Activated CD8-positive, alpha-beta memory T cell treated with anti-CD3 and anti-CD28 coated beads, Interleukin-2, amount 50 U/mL, for 1 hour (primary cell): ENCODE results near the gene LIM2.

Experiments used
- DNase-seq: peaks from one replicate; pipeline ENCODE4 v3.0.0-alpha.2; 2020; ENCODE audit errors: extremely low read depth

LIM2 gene

DNA sequence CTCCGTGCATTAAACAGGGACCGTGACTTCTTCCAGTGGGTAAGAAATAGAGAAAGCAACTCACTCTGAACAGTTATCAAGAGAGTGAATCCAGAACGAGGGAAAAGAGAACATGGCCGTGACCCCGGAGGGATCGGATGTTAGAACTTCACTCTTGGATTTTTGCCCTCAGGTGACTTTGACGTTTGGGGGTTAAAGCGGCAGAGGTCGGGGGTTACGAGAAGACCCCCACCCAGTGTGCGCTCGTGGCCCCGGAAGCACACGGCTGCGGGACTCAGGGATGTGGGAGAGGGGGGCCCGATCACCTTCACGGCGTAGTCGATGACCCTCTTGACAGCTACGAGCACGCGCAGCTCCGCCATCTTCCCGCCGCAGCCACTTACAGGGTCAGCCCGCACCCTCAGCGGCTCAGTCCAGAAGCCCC is 21.8 kb downstream of the LIM2 start, which contains the start of gene ETFB:
Gene ETFB, minus strand, starts transcription at position 424 of the 424 bp plus-strand sequence. Its CDS starts 62 bp downstream, at position 362.
- DNase-seq, result no peak

DNA sequence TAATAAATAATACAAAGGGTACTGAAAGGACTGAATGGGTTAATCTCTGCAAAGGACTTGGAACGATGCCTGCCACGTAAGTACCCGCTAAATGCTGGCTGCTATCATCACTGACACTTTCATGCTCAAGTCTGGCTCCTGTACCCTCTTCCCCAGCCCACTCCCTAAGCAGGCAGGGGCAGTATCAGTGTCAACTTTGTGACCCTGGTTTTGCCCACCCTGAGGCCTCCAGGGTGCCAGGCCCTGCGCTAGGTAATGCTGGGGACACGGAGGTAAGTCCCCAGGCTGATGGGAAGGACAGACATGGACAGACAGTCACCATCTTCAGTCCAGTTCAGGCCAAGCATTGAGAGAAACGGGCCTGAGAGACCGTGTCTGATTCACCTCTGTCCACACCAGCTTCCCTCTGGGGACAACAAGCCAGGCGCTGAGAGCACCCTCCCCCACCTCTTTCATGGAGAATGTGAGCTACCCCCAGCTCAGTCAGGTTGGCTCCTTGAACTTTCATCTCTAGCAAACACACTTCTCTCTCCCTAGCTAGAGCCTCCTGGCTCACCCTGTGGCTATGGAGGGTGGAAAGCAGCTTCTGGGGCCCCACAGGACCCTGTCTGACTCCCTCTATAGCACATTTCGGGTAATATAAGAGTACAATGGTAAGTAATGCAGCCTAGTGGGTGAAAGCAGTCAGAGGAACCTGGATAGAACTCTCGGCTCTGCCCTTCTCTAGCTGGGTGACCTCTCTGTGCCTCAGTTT is 22.4 kb downstream of the LIM2 start:
- DNase-seq, result no peak

DNA sequence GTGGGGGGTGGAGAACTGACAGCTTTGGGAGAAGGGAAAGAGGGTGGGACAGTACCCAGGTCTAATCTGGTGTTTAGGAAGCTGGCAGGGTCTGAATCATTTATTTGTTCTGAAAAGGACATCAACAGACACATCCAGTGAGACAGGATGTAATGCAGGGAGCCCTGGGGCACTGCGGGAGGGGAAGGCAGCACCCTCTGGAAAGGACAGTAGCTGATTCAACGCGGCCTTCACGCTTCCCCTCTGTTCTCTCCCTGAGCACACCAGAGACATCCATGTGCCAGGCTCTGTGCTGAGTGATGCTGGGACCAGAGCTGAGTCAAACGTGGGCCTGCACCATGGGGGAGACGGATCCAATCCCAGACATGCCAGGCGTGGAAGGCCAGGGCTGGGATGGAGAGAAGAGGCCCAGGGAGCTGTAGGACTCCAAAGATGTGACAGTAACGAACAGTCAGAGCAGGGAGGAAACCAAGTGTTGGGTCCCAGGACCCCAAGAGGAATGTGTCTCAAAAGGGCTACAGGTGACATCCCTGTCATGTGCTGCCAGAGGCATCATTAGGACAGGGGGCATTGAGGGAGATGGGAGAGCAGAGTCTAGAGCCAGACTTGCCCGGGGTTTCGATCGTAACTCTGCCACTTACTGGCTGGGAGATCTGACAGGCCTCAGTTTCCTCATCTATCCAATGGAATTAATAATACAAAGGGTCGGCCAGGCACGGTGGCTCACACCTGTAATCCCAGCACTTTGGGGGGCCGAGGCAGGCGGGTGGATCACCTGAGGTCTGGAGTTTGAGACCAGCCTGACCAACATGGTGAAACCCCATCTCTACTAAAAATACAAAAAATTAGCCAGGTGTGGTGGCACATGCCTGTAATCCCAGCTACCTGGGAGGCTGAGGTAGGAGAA is 23.3 kb downstream of the LIM2 start:
- DNase-seq, result no peak

DNA sequence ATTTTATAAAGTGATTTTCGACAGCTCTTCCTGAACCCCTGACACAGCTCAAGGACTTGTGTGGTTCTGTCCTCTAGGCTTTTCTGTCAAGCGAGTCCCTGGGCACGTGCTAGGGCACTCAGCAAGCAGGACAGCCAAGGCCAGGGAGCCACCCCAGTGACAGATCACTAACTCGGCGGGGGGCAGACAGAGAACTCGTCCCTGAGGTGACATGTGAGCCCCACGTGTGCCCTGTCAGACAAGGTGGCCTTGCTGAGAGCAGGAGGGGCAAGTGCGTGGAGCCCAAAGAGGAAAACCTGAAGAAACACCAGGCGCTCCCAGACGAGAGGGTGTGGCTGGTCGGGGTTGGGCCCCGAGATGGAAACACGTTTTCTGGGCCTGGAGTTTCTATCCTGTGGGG is 26.5 kb downstream of the LIM2 start:
- DNase-seq, result no peak

DNA sequence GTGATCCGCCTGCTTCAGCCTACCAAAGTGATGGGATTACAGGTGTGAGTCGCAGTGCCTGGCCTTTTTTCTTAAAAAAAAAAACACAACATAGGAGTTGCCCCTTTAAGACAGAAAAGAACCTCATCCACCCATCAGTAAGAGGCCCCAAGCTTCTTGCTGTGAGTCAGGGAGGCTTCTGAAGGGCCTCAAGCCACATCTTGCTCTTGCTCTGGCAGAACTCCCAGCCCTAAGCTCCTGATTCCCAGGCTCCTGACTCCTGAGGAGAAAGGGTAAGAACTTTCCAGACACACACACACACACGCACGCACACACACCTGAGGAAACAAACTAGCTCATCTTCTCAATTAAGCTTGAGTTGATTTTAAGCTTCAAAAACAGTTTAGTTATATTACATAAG is 28.5 kb downstream of the LIM2 start:
- DNase-seq, result no peak

DNA sequence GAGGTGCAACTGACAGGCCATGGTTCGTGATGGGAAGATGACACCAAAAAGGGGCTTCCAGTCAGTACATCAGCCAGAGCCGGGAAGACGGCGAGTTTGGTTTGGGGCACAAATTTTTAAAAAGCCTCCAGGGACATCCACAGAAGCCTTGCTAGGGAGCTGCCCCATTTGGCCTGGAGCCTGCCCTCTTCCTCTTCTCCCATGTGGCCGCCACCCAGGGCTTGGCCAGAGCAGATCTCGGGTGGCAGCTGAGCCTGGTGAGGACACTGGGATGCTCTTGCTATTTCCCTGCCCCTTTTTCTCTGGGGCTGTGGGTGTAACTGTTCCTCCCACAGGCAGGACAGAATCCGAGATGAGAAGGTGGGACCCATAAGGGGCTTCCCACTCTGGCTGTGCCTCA is 29.8 kb downstream of the LIM2 start:
- no peak for DNase-seq

DNA sequence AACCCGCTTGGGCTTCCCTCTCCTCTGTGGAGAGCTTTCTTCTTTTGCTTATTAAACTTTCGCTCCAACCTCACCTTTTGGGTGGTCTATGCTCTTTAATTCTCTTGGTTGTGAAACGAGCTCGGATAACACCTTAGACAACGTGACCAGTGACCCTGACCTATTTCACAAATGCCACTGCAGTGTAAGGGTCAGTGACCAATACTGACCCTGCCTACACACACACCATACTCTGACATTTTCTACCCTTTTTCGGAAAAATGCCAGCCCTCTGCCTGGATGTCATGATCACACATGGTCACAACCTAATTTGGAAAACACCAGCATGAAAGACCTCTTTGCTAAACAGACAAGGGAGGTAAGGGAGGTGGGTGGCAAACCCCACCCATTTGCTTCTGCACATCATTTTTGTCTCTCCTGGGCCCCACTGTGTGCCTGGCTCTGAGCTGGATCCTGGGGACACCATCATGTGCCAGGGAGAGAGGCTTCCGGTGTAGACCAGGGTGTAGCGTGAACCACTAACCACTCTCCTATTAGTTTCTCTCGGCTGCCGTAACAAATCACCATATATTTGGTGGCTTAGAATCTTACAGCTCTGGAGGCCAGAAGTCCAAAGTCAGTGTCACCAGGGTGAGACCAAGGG is 31.5 kb downstream of the LIM2 start:
- DNase-seq, result no peak

DNA sequence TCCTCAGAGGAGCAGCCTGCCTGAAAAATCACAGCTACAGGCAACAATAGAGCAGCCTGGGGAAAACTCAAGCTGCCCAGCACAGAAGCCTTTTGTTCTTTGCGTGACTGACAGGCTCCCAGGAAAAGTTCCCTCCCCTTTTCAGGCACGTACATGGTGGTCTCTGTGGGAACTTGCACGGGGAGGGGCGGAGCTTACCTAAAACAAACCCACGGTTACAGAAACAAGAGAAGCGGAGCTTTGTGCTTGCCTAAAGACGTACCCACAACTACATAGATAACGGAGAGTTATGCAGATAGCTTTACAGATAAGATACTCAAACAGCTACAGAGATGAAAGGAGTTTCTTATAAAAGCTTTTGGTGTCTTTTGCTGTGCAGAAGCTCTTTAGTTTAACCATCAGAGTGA is 33.0 kb downstream of the LIM2 start:
- DNase-seq, result no peak

DNA sequence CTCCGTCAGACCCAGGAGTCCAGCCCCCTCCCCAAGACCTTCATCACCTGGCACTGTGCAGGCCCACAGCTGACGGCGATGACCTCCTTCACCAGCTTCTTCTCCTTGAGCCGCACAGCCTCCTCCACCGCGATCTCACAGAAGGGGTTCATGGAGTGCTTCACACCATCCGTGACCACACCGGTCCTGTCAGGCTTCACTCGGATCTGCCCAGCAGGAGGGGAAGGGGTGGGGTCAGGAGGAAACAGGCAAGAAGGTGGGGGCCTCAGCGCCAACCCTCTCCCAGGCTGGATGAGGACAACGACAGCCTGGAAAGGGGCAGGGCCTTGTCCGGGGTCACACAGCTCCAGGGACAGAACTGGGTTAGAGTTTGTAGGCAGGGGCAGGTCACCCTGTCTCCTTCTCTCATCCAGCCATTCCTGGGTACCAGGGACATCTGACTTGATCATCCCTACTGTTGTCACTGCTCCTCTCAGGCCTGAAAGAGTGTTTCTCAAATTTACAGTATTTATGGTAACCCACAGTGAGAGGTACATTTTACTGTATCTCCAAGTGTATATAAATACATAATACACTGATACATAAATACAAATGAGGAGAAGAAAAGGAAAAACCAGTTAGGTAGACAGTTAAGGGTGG is 33.6 kb downstream of the LIM2 start:
- no peak for DNase-seq

DNA sequence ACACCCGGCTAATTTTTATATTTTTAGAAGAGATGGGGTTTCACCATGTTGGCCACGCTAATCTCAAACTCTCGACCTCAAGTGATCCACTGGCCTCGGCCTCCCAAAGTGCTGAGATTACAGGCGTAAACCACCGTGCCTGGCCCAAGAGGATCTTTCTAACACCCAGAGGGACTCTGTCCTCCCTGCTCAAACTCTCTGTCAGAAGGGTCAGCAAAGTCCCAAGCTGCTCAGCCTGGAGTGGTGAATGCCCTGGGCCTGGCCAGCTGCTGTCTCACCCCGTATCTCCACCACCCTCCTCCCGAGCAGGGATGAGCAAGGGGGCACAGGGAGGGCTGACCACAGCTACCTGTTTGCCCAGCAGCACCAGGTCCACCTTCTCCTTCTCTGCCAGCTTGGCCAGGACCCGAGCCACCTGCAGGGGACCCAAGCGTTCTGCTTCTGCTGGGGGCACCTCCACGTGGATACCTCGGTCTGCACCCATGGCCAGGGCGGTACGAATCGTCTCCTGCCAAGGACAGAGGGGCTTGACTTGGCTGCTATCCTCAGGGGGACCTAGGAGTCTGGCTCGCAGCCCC is 34.9 kb downstream of the LIM2 start:
- DNase-seq, result no peak

DNA sequence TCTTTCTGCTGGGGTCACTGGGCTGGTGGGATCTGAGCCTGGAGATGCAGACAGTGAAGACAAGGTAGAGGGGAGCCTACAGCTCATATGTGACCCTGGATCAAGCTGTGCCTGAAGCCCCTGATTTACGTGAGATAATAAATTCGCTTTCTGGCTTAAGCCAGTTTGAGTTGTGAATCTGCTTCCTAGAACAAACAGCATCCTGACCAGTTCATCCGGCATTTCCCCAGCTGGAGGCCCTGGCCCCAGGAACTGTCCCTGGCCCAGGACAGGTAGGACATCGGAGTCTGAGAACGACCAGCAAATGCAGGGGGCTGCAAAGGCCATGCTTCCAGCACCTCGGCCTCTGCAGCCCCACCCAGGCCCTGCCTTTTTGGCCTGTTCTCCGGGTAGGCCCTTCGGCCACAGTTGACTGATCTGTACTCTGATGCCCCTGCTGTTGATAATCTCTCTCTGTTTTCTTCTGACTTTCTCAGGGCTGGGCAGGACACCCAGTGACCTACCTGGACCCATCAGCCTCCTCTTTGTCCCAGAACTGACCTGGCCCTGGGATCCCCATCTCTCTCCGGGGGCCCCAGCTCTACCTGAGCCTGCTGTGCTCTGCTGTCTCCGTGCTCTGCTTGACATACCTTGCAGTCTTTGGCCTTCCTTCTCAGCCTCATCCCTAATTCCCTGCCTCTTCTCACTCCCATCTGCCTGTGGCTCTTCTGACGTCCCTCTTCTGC is 36.3 kb downstream of the LIM2 start:
- no peak for DNase-seq

DNA sequence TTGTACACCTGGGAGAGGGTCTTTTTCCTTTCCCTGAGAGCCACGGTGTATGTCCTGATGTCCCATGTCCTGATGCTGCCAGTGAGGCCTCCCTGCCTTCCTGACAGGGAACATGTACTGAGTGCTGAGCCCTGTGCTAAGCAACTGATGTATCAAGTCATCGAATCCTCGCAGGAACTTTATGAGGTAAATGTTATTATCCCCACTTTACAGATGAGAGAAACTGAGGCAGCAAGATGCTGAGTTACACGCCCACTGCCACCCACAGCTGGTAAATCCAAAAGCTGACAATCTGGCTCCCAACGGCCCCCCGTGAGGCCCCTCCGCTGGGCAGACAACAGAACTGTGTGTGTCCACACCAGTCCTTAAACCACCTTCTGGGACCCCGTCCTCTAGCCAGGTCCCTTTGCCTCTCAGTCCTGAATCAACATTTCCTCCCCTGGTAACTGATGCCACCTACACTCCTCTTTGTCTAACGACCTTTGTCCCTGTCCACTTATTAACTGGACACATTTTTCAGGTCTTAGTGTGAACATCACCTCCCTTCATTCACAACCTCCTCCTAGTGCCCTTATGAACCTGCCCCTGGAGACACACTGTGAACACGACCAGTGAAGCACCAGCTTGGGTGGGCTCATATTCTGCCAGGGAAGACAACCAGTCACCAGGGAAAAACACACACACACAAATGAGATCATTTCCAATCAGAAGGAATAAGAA is 40.4 kb downstream of the LIM2 start:
- no peak for DNase-seq

DNA sequence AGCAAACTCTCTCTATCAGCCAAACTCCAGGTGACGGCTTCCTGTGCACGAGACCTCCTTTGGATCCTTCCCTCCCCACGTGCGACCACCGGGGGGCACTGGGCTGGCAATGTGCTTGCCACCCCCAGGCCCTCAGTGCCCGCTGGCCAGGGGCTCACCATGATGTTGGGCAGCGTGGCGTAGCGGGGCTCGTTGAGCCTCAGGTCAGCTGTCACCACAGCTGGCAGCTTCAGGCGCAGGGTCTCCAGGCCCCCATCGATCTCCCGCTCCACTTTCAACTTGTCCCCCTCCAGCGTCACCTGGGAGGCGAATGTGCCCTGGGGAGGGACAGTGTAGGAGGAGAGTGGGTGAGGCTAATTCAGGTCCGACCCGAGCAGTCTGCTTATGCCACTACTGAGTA is 41.0 kb downstream of the LIM2 start:
- no peak for DNase-seq

DNA sequence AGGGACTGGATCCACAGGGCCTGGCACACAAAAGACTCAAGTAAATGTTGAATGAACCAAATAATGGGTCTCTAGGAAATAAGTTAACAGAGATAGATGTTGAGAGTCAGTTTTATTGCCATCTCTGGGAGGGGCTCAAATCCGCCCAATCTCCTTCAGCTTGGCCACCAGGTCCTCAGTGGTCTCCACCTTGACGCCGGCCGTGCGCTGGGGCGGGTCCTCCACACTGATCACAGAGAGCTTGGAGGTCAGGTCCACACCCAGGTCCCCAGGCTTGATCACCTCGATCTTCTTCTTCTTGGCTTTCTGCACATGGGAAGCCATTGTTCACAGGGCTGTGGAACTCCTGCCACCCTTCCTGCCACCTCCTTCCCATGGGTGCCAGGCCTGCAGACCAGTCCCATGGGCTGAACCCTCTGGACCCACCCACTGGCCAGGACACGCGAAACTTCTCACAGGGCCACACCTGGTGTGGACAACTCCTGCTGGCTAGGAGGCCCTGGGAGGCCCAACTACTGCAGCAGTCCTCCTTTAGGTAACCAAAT is 42.6 kb downstream of the LIM2 start:
- DNase-seq, result no peak

DNA sequence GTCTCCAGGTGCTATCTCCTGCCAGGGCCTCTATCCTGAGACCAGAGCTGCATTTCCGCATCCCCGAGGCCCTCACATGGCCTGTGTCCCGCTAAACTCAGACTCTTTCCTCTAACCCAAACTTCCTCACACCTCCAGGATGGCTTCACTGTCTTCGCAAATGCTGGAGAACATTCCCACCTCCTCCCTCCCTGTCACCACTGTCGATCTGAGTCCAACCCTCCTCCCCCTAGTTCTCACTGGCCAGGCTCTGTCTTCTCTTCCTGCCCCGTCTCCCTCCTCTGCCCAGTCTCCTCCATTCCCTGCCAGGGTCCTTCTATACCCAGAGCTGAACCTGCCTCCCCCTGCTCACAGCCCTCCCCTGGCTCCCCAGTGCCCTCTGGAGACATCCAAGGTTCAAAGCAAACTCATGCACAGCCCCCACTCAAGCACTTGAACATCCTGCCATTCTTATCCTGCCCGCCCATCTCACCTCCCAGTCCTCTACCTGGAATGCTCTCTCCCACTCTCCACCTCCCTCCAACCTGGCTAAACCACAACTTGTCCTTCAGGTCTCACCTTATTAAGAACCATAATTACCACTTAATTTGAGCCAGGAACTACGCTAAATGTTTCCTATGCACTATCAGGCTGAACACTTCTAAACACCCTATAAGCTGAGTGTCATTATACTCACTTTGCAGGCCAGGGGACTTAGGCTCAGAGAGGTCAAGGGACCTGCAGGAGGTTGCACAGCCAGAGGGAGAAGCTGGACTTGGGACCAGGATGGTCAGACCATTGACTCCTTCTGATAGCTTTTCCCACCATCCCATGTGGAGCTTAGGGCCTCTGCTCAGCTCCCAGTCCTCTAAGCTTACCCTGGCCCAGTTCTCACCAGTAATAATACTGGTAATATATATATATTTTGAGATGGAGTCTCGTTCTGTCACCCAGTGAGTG is 44.9 kb downstream of the LIM2 start:
- DNase-seq, result no peak

DNA sequence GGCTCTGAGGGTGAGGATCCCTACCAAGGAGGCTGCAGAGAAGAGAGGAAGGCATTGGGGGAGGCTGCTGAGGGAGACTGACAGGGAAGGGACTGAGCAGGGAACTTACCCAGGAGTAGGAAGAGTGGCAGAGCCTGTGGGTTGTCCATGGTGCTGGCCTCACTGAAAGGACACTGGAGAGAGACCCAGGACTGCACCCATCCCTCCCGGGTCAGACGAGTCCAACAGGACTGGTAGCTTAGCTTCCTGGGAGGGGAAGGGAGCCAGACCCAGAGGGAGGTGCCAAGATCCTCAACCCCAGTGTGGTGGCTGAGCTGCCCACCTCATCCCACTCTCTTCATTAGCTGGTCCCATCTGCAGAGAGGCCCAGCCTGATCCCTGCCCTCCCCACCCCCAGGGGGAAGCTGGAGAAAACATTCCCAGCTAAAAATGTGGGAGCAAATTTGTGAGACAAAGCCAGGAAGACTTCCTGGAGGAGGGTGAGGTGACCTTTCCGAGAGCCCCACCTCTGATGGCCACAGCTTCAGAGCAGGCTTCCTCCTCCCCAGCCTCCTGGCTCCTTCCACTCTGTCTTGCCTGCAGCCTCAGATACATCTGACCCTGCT is 45.7 kb downstream of the LIM2 start, which contains the start of gene VSIG10L:
Gene VSIG10L, minus strand, starts transcription at position 164 of the 605 bp plus-strand sequence. Its CDS starts 15 bp downstream, at position 149.
- no peak for DNase-seq

DNA sequence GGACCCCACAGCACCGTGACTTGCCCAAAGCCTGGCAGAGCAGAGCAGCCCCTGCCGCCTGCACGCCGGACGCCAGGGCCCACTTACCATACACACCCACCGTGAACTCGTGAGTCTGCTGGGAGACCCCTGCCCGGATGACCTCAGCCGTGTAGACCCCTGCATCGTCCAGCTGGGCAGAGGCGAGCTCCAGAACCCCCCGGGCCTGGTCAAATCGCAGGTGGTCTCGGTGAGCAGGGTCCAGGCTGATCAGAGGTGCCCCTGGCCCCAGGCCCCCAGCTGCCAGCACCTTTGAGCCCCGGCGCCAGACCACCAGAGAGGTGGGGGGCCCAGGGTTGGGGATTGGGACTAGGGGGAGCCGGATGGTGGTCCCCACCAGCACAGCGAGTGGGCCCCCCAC is 46.7 kb downstream of the LIM2 start:
- DNase-seq, result no peak
